Nephron progenitor cell (in vitro differentiated cells): ENCODE data around the gene IGFL2.
"Not testable (repeated sequence)": the region's sequence is repeated elsewhere in the genome, so short reads cannot be mapped to it uniquely, and the experiment has no call there.

Source experiments
- DNase-seq: peaks from one replicate; pipeline ENCODE4 v3.0.0; 2021
- H3K27ac Mint-ChIP-seq: 2 replicates; pipeline ENCODE4 v1.8.0; 2021; ENCODE audit warnings: mild to moderate bottlenecking, moderate library complexity, mixed read lengths
- H3K27me3 Mint-ChIP-seq: 2 replicates; pipeline ENCODE4 v1.8.0; 2021; ENCODE audit warnings: mild to moderate bottlenecking, low read depth, mixed read lengths; ENCODE audit not compliant: poor library complexity
- H3K36me3 Mint-ChIP-seq: 2 replicates; pipeline ENCODE4 v1.8.0; 2021; ENCODE audit warnings: low read depth, mixed read lengths
- H3K4me1 Mint-ChIP-seq: 2 replicates; pipeline ENCODE4 v1.8.0; 2021; ENCODE audit warnings: mixed read lengths
- H3K4me3 Mint-ChIP-seq: 2 replicates; pipeline ENCODE4 v1.8.0; 2021; ENCODE audit warnings: mild to moderate bottlenecking, moderate library complexity, mixed read lengths
- H3K9me3 Mint-ChIP-seq: 2 replicates; pipeline ENCODE4 v1.8.0; 2021; ENCODE audit warnings: mild to moderate bottlenecking, moderate library complexity, mixed read lengths
- CTCF ChIP-seq: fragments of 200-600 bp; sonication (generic); IDR thresholded peaks from 2 replicates; pipeline ENCODE4 v1.5.0; 2021; ENCODE audit warnings: antibody characterized with exemption

IGFL2 gene

DNA sequence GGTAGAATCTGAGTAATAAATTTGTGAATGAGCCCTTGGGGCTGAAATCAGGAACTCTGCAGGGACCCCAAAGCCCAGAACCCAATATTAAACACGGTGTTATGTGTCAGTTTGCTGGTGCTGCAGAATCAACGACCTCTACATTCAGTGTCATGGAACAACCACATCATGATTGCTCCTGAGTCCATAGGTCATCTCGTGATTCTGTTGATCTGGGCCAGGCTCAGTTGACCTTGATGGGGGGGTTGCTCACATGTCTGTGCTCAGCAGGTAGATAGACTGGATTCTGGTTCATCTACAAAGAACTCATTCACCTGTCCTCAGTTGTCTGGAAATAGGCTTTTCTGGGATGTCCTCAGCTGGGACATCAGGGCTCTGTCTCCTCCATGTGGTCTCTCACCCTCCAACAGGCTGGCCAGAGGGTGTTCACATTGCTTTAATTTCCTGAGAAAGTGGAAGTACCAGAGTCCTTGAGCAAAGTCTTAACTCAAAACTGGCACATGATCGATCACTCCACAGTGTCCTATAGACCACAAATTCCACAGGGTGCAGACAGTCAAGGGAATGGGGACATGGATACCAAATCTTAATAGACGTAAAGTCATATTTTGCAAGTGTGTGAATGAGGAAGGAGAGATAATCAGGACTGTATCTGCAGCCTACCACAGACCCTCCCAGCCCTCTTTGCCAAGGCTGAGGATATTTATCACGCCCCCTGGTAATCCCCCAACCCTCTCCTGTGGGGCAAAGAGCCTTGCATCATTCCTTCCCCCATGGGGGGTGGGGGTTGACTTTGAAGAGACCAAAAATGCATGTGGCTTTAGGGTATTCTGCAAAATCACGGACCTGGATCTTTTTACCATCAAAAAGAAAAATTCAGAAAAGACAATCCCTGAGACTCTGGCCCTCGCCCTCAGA, 42.2 kb downstream of the IGFL2 start:
- Mint-ChIP-seq H3K27ac (no peak overlapping the region), H3K36me3 (no peaks in the 10 kb centered on the region), H3K4me3 (no peak overlapping the region), H3K9me3 (no peaks in the 10 kb centered on the region), H3K4me1 (no peaks in the 10 kb centered on the region), H3K27me3 (peaks cover 34% of the 10 kb centered on the region)
- no peak for DNase-seq
- TF ChIP-seq CTCF: no peak

- DNase-seq: no peak
- H3K9me3 Mint-ChIP-seq: no peaks in the 10 kb centered on the region
- H3K4me1 Mint-ChIP-seq: no peaks in the 10 kb centered on the region
- no peak overlapping the region for H3K4me3 Mint-ChIP-seq
- H3K27me3 Mint-ChIP-seq: peaks cover 33% of the 10 kb centered on the region
- no peaks in the 10 kb centered on the region for H3K36me3 Mint-ChIP-seq
- TF ChIP-seq CTCF: no peak
- H3K27ac Mint-ChIP-seq: no peak overlapping the region
Observed at GRCh38 chr19:46191356-46191755, 43.3 kb downstream of the IGFL2 start.

DNA sequence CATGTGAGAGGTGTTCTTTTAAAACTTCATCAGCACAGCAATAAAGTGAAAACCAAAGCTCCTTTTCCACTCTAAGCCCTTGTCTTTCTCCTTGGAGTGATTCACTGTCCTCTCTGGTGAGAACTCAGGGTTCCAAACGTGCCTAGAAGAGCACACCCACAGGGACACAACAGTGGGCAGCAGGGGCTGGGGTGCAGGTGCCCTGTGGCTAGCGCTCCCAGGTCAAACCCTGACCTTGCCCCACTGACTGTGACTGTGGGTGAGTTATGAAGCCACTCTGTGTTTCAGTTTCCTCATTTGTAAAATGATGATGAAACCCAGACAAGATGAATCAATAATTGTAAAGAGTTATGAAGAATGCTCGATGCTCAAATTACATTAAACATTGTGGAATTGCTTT, 43.9 kb downstream of the IGFL2 start:
- Mint-ChIP-seq H3K9me3 (no peaks in the 10 kb centered on the region), H3K36me3 (no peaks in the 10 kb centered on the region), H3K27me3 (peaks cover 31% of the 10 kb centered on the region), H3K4me3 (no peak overlapping the region), H3K27ac (no peak overlapping the region), H3K4me1 (no peaks in the 10 kb centered on the region)
- TF ChIP-seq CTCF: no peak
- no peak for DNase-seq

- not testable (repeated sequence) for H3K4me1 Mint-ChIP-seq, DNase-seq, H3K9me3 Mint-ChIP-seq, H3K4me3 Mint-ChIP-seq, H3K27ac Mint-ChIP-seq, H3K36me3 Mint-ChIP-seq
- H3K27me3 Mint-ChIP-seq: peaks cover 33% of the 10 kb centered on the region
Observed at GRCh38 chr19:46192626-46192991, 44.6 kb downstream of the IGFL2 start.

GRCh38 chr19:46192992-46193650, 45.1 kb downstream of the IGFL2 start:
- Mint-ChIP-seq H3K27ac (no peak overlapping the region), H3K4me1 (no peaks in the 10 kb centered on the region), H3K9me3 (no peaks in the 10 kb centered on the region), H3K36me3 (no peaks in the 10 kb centered on the region), H3K4me3 (no peak overlapping the region), H3K27me3 (peaks cover 32% of the 10 kb centered on the region)
- no peak for TF ChIP-seq CTCF
- DNase-seq: no peak

GRCh38 chr19:46193678-46194077, 45.6 kb downstream of the IGFL2 start:
- Mint-ChIP-seq H3K27ac (no peak overlapping the region), H3K4me1 (no peaks in the 10 kb centered on the region), H3K4me3 (no peak overlapping the region), H3K9me3 (no peaks in the 10 kb centered on the region), H3K36me3 (no peaks in the 10 kb centered on the region), H3K27me3 (peaks cover 32% of the 10 kb centered on the region)
- no peak for DNase-seq
- TF ChIP-seq CTCF: no peak
